ENCODE data around the gene PZP.
"Not testable (repeated sequence)": the region's sequence is repeated elsewhere in the genome, so short reads cannot be mapped to it uniquely, and the experiment has no call there.

Gene PZP

DNA sequence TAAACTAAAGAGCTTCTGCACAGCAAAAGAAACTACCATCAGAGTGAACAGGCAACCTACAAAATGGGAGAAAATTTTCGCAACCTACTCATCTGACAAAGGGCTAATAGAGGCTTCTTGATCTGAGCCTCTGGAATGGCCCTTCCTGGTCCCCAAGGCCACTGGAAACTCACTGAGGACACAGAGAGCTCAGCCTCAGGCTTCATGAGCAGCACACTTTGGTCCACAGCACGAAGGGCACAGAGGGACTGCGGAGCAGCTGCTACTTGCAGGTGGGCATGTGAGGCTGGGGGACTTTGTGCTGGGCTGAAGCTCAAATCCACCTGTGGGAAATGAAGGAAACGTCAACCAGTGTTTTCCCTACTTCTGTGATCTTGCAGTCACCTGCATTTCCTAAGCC lies 27.4 kb downstream of the PZP start:
- H3K4me3 ChIP-seq (ENCODE audit: low read length), result no peak overlapping the region
- no peaks in the 10 kb centered on the region for H3K4me1 ChIP-seq (ENCODE audit: control insufficient read depth, insufficient read depth, low read length)
- DNase-seq (ENCODE audit: low read depth), result no peak
- H3K36me3 ChIP-seq (ENCODE audit: control insufficient read depth, insufficient read depth, low read length, severe bottlenecking), result no peaks in the 10 kb centered on the region
- H3K9me3 ChIP-seq (ENCODE audit: control insufficient read depth, low read length), result peaks cover 3% of the 10 kb centered on the region
- H3K9ac ChIP-seq (ENCODE audit: low read length), result no peak overlapping the region
- H3K27me3 ChIP-seq (replicated peaks; ENCODE audit: control insufficient read depth, insufficient read depth, low read length), result no peaks in the 10 kb centered on the region

GRCh38 chr12:9179781-9180180 lies 28.4 kb downstream of the PZP start:
- Histone ChIP-seq H3K9me3 (ENCODE audit: control insufficient read depth, low read length) (peaks cover 4% of the 10 kb centered on the region), H3K36me3 (ENCODE audit: control insufficient read depth, insufficient read depth, low read length, severe bottlenecking) (no peaks in the 10 kb centered on the region), H3K27me3 (replicated peaks; ENCODE audit: control insufficient read depth, insufficient read depth, low read length) (no peaks in the 10 kb centered on the region), H3K4me3 (ENCODE audit: low read length) (no peak overlapping the region), H3K4me1 (ENCODE audit: control insufficient read depth, insufficient read depth, low read length) (no peaks in the 10 kb centered on the region), H3K9ac (ENCODE audit: low read length) (no peak overlapping the region)
- DNase-seq (ENCODE audit: low read depth), result no peak

GRCh38 chr12:9169979-9170634 lies 38.1 kb downstream of the PZP start:
- no peaks in the 10 kb centered on the region for H3K27me3 ChIP-seq (replicated peaks; ENCODE audit: control insufficient read depth, insufficient read depth, low read length)
- no peak for DNase-seq (ENCODE audit: low read depth)
- H3K36me3 ChIP-seq (ENCODE audit: control insufficient read depth, insufficient read depth, low read length, severe bottlenecking), result no peaks in the 10 kb centered on the region
- no peaks in the 10 kb centered on the region for H3K4me1 ChIP-seq (ENCODE audit: control insufficient read depth, insufficient read depth, low read length)
- H3K9me3 ChIP-seq (ENCODE audit: control insufficient read depth, low read length), result peaks cover 3% of the 10 kb centered on the region
- H3K9ac ChIP-seq (ENCODE audit: low read length), result no peak overlapping the region
- H3K4me3 ChIP-seq (ENCODE audit: low read length), result no peak overlapping the region

- H3K9ac ChIP-seq (ENCODE audit: low read length); H3K4me3 ChIP-seq (ENCODE audit: low read length); H3K27me3 ChIP-seq (replicated peaks; ENCODE audit: control insufficient read depth, insufficient read depth, low read length); H3K4me1 ChIP-seq (ENCODE audit: control insufficient read depth, insufficient read depth, low read length); H3K9me3 ChIP-seq (ENCODE audit: control insufficient read depth, low read length); H3K36me3 ChIP-seq (ENCODE audit: control insufficient read depth, insufficient read depth, low read length, severe bottlenecking); DNase-seq (ENCODE audit: low read depth): not testable (repeated sequence)
Measured at GRCh38 chr12:9167345-9167744, 40.9 kb downstream of the PZP start.

GRCh38 chr12:9163392-9163791 lies 44.8 kb downstream of the PZP start:
- no peaks in the 10 kb centered on the region for H3K9me3 ChIP-seq (ENCODE audit: control insufficient read depth, low read length)
- no peak overlapping the region for H3K9ac ChIP-seq (ENCODE audit: low read length)
- H3K27me3 ChIP-seq (replicated peaks; ENCODE audit: control insufficient read depth, insufficient read depth, low read length), result no peaks in the 10 kb centered on the region
- H3K4me3 ChIP-seq (ENCODE audit: low read length), result no peak overlapping the region
- no peaks in the 10 kb centered on the region for H3K36me3 ChIP-seq (ENCODE audit: control insufficient read depth, insufficient read depth, low read length, severe bottlenecking)
- no peaks in the 10 kb centered on the region for H3K4me1 ChIP-seq (ENCODE audit: control insufficient read depth, insufficient read depth, low read length)
- DNase-seq (ENCODE audit: low read depth), result no peak

GRCh38 chr12:9156119-9156518 lies 52.1 kb downstream of the PZP start:
- no peak for DNase-seq (ENCODE audit: low read depth)
- no peak overlapping the region for H3K4me3 ChIP-seq (ENCODE audit: low read length)
- no peaks in the 10 kb centered on the region for H3K36me3 ChIP-seq (ENCODE audit: control insufficient read depth, insufficient read depth, low read length, severe bottlenecking)
- no peaks in the 10 kb centered on the region for H3K27me3 ChIP-seq (replicated peaks; ENCODE audit: control insufficient read depth, insufficient read depth, low read length)
- no peaks in the 10 kb centered on the region for H3K4me1 ChIP-seq (ENCODE audit: control insufficient read depth, insufficient read depth, low read length)
- peaks cover 7% of the 10 kb centered on the region for H3K9me3 ChIP-seq (ENCODE audit: control insufficient read depth, low read length)
- H3K9ac ChIP-seq (ENCODE audit: low read length), result no peak overlapping the region

- Histone ChIP-seq H3K9me3 (ENCODE audit: control insufficient read depth, low read length) (peaks cover 30% of the 10 kb centered on the region), H3K4me1 (ENCODE audit: control insufficient read depth, insufficient read depth, low read length) (no peaks in the 10 kb centered on the region), H3K9ac (ENCODE audit: low read length) (no peak overlapping the region), H3K27me3 (replicated peaks; ENCODE audit: control insufficient read depth, insufficient read depth, low read length) (no peaks in the 10 kb centered on the region), H3K36me3 (ENCODE audit: control insufficient read depth, insufficient read depth, low read length, severe bottlenecking) (no peaks in the 10 kb centered on the region), H3K4me3 (ENCODE audit: low read length) (no peak overlapping the region)
- no peak for DNase-seq (ENCODE audit: low read depth)
Measured at GRCh38 chr12:9149372-9149771, 58.8 kb downstream of the PZP start.

DNA sequence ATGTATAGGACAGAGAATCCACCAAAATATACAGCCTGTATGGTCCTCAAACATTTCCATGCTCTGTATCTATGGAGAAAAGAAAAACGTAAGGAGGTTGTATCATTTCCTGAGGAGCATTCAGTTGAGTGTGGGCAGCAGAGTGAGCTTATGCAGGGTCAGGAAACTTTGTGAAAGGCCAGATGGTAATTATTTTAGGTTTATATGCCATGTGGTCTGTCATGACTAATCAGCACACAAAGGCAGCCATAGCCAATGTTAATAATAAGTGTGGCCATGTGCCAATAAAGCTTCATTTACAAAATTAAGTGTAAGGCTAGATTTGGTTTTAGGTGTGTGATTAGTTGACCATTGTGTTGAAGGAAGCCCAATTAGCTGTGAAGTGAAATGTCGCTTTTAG lies 59.3 kb downstream of the PZP start:
- H3K27me3 ChIP-seq (replicated peaks; ENCODE audit: control insufficient read depth, insufficient read depth, low read length), result no peaks in the 10 kb centered on the region
- H3K36me3 ChIP-seq (ENCODE audit: control insufficient read depth, insufficient read depth, low read length, severe bottlenecking), result no peaks in the 10 kb centered on the region
- no peak for DNase-seq (ENCODE audit: low read depth)
- H3K9ac ChIP-seq (ENCODE audit: low read length), result no peak overlapping the region
- no peaks in the 10 kb centered on the region for H3K4me1 ChIP-seq (ENCODE audit: control insufficient read depth, insufficient read depth, low read length)
- H3K4me3 ChIP-seq (ENCODE audit: low read length), result no peak overlapping the region
- peaks cover 35% of the 10 kb centered on the region for H3K9me3 ChIP-seq (ENCODE audit: control insufficient read depth, low read length)

DNA sequence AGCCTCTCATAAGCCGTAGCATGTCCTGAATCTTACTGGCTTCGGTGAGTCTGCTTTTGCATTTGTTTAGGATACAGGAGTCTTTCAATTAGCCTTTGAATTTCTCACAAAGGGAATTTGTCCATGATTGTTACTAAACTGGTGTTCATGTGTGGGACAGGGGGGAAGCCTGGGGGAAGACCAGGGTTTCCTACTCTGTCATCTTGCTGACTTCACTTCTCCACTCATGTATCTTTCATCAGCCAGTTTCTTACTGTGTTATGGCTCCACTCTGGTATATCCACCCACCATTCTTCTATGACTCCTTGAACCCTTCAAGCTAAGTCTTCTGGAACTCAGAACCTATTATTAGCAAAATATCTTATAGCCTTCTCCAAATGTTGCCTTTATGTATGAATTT lies 60.7 kb downstream of the PZP start:
- Histone ChIP-seq H3K9me3 (ENCODE audit: control insufficient read depth, low read length) (peaks cover 35% of the 10 kb centered on the region), H3K9ac (ENCODE audit: low read length) (no peak overlapping the region), H3K36me3 (ENCODE audit: control insufficient read depth, insufficient read depth, low read length, severe bottlenecking) (no peaks in the 10 kb centered on the region), H3K27me3 (replicated peaks; ENCODE audit: control insufficient read depth, insufficient read depth, low read length) (no peaks in the 10 kb centered on the region), H3K4me1 (ENCODE audit: control insufficient read depth, insufficient read depth, low read length) (no peaks in the 10 kb centered on the region), H3K4me3 (ENCODE audit: low read length) (no peak overlapping the region)
- no peak for DNase-seq (ENCODE audit: low read depth)

GRCh38 chr12:9144730-9145106 lies 63.5 kb downstream of the PZP start:
- no peaks in the 10 kb centered on the region for H3K36me3 ChIP-seq (ENCODE audit: control insufficient read depth, insufficient read depth, low read length, severe bottlenecking)
- H3K9ac ChIP-seq (ENCODE audit: low read length), result no peak overlapping the region
- DNase-seq (ENCODE audit: low read depth), result no peak
- H3K4me3 ChIP-seq (ENCODE audit: low read length), result no peak overlapping the region
- H3K4me1 ChIP-seq (ENCODE audit: control insufficient read depth, insufficient read depth, low read length), result no peaks in the 10 kb centered on the region
- no peaks in the 10 kb centered on the region for H3K27me3 ChIP-seq (replicated peaks; ENCODE audit: control insufficient read depth, insufficient read depth, low read length)
- peaks cover 33% of the 10 kb centered on the region for H3K9me3 ChIP-seq (ENCODE audit: control insufficient read depth, low read length)

DNA sequence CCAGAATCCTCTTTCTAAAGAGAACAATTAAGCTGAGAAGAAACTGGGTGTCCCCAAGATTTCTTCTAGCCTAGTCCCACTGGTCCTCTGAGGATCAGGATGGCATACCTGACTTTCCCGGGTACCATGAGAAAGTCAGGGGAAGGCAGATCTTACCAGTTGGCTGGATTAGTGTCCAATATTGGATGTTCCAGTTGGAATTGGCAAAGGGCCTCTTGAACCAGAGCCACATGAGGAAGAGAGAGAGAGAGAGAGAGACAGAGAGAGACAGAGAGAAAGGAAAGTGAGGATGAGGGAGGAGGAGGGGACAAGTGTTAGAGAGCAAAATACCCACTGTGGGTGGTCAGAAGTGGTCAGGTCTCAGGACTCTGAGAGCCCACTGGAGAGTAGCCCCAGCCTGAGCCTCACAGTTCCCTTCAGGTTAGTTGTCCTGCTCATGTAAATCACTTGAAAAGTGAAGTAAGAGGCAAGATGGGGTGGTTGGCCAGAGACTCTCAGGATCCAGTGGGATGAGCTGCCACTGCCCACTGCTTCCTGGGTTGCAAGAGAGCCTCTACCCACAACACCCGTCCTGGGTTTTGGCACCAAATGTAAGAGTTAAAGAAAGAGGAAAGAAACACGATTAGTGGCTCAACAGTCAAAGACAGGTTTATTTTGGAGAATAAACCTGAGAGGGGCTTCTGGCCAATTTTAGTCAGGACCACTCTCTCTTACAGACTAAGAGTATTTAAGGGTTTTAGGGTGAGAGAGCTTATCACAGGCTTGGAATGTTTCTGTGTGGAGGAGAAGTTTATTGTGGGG lies 64.1 kb downstream of the PZP start:
- no peaks in the 10 kb centered on the region for H3K27me3 ChIP-seq (replicated peaks; ENCODE audit: control insufficient read depth, insufficient read depth, low read length)
- peaks cover 36% of the 10 kb centered on the region for H3K9me3 ChIP-seq (ENCODE audit: control insufficient read depth, low read length)
- H3K36me3 ChIP-seq (ENCODE audit: control insufficient read depth, insufficient read depth, low read length, severe bottlenecking), result no peaks in the 10 kb centered on the region
- no peaks in the 10 kb centered on the region for H3K4me1 ChIP-seq (ENCODE audit: control insufficient read depth, insufficient read depth, low read length)
- H3K4me3 ChIP-seq (ENCODE audit: low read length), result no peak overlapping the region
- no peak for DNase-seq (ENCODE audit: low read depth)
- H3K9ac ChIP-seq (ENCODE audit: low read length), result no peak overlapping the region
